Measurements from ENCODE around the gene TIMELESS. TPM values are rescaled to one million over a fixed set of nuclear protein-coding genes. Genes with fewer than 3 reads are reported as not detected.

TIMELESS gene
- total RNA-seq, 1 experiment from 2014 or later: 48.6 TPM

DNA sequence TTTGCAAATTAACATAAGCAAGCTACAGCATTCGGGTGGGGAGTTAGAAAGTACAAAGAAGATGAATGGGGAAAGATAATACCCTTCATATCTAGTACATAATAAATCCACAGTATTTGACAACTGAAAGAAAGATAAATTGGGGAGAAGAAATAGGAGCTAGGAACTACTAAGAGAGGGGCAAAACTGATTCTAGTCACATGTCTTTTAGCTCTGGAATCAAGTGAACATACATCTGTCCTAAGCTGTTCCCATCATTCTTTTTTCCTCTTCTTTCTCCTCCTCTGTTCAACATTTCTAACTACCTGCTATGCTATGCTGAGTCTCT lies 71.3 kb downstream of the TIMELESS start:
- intact Hi-C loops (cut with micrococcal nuclease; ENCODE audit: unreplicated experiment): no loop called here
- H3K36me3 Mint-ChIP-seq (ENCODE audit: insufficient read depth, unreplicated experiment): no peaks in the 10 kb centered on the region
- H3K4me3 Mint-ChIP-seq (ENCODE audit: low read depth, unreplicated experiment): no peak overlapping the region
- DNase-seq: no peak
- peaks cover 12% of the 10 kb centered on the region for H3K27me3 Mint-ChIP-seq (ENCODE audit: unreplicated experiment)
- CTCF ChIA-PET: no interaction called here
- H3K27ac Mint-ChIP-seq (ENCODE audit: unreplicated experiment): no peak overlapping the region
- H3K9me3 Mint-ChIP-seq (ENCODE audit: low read depth, unreplicated experiment): peaks cover 5% of the 10 kb centered on the region
- no TSS peak for BruUV-seq (replicated peaks)
- no peaks in the 10 kb centered on the region for H3K4me1 Mint-ChIP-seq (ENCODE audit: low read depth, unreplicated experiment)
- TF ChIP-seq, protein P1, sequence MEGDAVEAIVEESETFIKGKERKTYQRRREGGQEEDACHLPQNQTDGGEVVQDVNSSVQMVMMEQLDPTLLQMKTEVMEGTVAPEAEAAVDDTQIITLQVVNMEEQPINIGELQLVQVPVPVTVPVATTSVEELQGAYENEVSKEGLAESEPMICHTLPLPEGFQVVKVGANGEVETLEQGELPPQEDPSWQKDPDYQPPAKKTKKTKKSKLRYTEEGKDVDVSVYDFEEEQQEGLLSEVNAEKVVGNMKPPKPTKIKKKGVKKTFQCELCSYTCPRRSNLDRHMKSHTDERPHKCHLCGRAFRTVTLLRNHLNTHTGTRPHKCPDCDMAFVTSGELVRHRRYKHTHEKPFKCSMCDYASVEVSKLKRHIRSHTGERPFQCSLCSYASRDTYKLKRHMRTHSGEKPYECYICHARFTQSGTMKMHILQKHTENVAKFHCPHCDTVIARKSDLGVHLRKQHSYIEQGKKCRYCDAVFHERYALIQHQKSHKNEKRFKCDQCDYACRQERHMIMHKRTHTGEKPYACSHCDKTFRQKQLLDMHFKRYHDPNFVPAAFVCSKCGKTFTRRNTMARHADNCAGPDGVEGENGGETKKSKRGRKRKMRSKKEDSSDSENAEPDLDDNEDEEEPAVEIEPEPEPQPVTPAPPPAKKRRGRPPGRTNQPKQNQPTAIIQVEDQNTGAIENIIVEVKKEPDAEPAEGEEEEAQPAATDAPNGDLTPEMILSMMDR (IDR thresholded peaks at IDR 0.05; ENCODE audit: unreplicated experiment): no peak

DNA sequence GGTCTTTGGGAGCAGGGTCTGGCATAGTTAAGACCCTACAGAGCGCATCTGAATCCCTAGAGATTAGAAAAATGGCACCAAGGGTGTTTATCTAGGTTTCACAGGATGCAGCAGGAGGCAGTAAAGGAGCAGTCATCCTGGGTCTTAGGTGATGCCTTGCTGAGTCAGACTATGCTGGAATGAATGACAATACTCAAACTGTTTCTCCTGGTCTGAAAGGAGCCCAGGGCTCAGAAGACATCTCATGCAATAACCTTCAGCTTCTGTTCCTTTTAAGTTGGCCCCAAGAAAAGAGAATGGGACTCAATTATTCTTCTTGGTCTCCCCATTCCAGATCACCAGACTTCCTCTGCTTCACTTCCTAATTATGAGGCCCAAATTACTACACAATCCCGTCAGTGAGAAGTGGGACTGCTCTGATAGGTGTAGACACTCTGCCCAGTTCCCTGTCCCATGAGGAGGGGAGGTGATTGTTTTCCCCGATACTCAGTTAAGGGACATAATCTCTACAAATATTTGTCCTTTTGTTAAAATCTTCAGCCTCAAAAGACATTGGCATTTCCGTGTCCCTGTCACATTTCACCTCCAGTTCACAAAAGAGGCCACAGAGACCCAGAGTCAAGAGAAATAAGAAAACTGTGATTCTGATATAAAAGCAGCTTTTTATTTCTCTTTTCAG lies 71.8 kb downstream of the TIMELESS start:
- CTCF ChIA-PET: interaction anchor here (1.0 kb wide), 1 partner anchor 87 kb away, joined by 3 read pairs; no protein-coding TSS in a partner anchor
- DNase-seq: no peak
- TF ChIP-seq, protein P1 (IDR thresholded peaks at IDR 0.05; ENCODE audit: unreplicated experiment): no peak
- H3K4me3 Mint-ChIP-seq (ENCODE audit: low read depth, unreplicated experiment): no peak overlapping the region
- H3K27me3 Mint-ChIP-seq (ENCODE audit: unreplicated experiment): peaks cover 12% of the 10 kb centered on the region
- no peak overlapping the region for H3K27ac Mint-ChIP-seq (ENCODE audit: unreplicated experiment)
- H3K36me3 Mint-ChIP-seq (ENCODE audit: insufficient read depth, unreplicated experiment): no peaks in the 10 kb centered on the region
- H3K4me1 Mint-ChIP-seq (ENCODE audit: low read depth, unreplicated experiment): no peaks in the 10 kb centered on the region
- intact Hi-C loops (cut with micrococcal nuclease; ENCODE audit: unreplicated experiment): no loop called here
- peaks cover 5% of the 10 kb centered on the region for H3K9me3 Mint-ChIP-seq (ENCODE audit: low read depth, unreplicated experiment)
- BruUV-seq (replicated peaks): no TSS peak

DNA sequence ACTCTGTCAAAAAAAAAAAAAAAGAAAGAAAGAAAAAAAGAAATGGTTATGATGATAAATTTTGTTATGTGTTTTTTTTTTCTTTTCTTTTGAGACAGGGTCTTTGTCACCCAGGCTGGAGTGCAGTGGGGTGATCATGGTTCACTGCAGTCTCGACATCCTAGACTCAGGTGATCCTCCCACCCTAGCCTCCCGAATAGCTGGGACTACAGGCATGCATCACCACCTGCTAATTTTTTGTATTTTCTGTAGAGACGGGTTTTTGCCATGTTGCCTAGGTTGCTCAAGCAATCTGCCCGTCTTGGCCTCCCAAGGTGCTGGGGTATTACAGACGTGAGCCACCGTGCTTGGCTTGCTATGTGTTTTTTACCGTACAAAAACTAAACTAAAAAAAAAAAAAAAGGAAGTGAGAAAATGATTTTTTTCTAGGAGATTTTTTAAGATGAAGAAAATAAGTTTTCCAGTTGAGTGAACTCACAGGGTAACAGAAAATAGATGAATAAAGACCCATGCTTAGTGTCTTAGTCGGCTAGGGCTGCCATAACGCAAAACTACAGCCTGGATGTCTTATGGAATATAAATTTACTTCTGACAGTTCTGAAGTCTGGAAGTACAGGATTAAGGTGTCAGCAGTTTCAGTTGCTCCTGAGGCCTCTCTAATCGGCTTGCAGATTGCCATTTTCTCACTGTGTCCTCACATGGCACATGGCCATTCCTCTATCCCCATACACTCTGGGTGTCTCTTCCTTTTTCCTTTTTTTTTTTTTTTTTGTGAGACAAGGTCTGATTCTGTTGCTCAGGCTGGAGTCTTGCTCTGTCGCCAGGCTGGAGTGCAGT lies 73.4 kb downstream of the TIMELESS start:
- Mint-ChIP-seq H3K27me3 (ENCODE audit: unreplicated experiment) (peaks cover 12% of the 10 kb centered on the region), H3K4me3 (ENCODE audit: low read depth, unreplicated experiment) (no peak overlapping the region), H3K27ac (ENCODE audit: unreplicated experiment) (no peak overlapping the region), H3K4me1 (ENCODE audit: low read depth, unreplicated experiment) (no peaks in the 10 kb centered on the region), H3K36me3 (ENCODE audit: insufficient read depth, unreplicated experiment) (no peaks in the 10 kb centered on the region), H3K9me3 (ENCODE audit: low read depth, unreplicated experiment) (peaks cover 5% of the 10 kb centered on the region)
- intact Hi-C loops (cut with micrococcal nuclease; ENCODE audit: unreplicated experiment): no loop called here
- BruUV-seq (replicated peaks): no TSS peak
- TF ChIP-seq, protein P1 (IDR thresholded peaks at IDR 0.05; ENCODE audit: unreplicated experiment): no peak
- CTCF ChIA-PET: interaction anchor here (0.9 to 1.3 kb wide), 2 partner anchors 22 to 88 kb away, joined by 3 to 4 read pairs; no protein-coding TSS in a partner anchor
- DNase-seq: no peak

DNA sequence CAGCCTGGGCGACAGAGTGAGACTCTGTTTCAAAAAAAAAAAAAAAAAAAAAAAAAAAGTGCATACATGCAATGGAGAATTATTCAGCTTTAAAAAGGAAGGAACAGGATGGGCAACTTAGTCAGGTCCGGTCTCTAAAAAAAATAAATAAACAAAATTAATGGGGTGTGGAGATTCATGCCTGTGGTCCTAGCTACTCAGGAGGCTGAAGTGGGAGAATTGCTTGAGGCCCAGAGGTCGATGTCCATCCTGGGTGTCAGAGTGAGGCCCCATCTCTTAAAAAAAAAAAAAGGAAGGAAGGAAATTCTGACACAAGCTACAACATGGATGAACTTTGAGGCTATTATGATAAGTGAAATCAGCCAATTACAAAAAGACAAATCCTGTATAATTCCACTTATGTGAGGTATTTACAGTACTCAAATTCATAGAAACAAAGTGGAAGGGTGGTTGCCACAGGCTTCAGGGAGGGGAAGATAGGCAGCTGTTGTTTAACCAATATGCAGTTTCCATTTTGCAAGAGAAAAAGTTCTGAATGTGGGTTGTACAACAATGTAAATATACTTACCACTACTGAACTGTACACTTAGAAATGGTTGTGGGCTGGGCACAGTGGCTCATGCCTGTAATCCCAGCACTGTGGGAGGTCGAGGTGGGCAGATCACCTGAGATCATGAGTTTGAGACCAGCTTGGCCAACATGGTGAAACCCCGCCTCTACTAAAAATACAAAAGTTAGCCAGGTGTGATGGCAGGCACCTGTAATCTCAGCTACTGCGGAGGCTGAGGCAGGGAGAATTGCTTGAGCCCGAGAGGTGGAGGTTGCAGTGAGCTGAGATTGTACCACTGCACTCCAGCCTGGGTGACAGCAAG lies 74.3 kb downstream of the TIMELESS start:
- no TSS peak for BruUV-seq (replicated peaks)
- DNase-seq: no peak
- peaks cover 5% of the 10 kb centered on the region for H3K9me3 Mint-ChIP-seq (ENCODE audit: low read depth, unreplicated experiment)

More for the DNA sequence above, 74.3 kb downstream of the TIMELESS start:
- peaks cover 12% of the 10 kb centered on the region for H3K27me3 Mint-ChIP-seq (ENCODE audit: unreplicated experiment)
- no peaks in the 10 kb centered on the region for H3K36me3 Mint-ChIP-seq (ENCODE audit: insufficient read depth, unreplicated experiment)
- H3K27ac Mint-ChIP-seq (ENCODE audit: unreplicated experiment): no peak overlapping the region
- CTCF ChIA-PET: interaction anchor here (0.6 to 1.5 kb wide), 4 partner anchors 12 to 89 kb away, joined by 3 to 4 read pairs (median 4); partner anchors contain the start of gene STAT2
- TF ChIP-seq, protein P1 (IDR thresholded peaks at IDR 0.05; ENCODE audit: unreplicated experiment): no peak
- H3K4me3 Mint-ChIP-seq (ENCODE audit: low read depth, unreplicated experiment): no peak overlapping the region
- intact Hi-C loops (cut with micrococcal nuclease; ENCODE audit: unreplicated experiment): no loop called here
- no peaks in the 10 kb centered on the region for H3K4me1 Mint-ChIP-seq (ENCODE audit: low read depth, unreplicated experiment)

Measured in Calu3 (cell line).